HG03460 (cell line): Measurements from ENCODE around the gene GSDME.

Experiments used
- ATAC-seq: cut with Tn5 transposase; IDR thresholded peaks from one replicate; pipeline ENCODE4 v1.9.1; 2021; ENCODE audit not compliant: unreplicated experiment

Gene GSDME

DNA sequence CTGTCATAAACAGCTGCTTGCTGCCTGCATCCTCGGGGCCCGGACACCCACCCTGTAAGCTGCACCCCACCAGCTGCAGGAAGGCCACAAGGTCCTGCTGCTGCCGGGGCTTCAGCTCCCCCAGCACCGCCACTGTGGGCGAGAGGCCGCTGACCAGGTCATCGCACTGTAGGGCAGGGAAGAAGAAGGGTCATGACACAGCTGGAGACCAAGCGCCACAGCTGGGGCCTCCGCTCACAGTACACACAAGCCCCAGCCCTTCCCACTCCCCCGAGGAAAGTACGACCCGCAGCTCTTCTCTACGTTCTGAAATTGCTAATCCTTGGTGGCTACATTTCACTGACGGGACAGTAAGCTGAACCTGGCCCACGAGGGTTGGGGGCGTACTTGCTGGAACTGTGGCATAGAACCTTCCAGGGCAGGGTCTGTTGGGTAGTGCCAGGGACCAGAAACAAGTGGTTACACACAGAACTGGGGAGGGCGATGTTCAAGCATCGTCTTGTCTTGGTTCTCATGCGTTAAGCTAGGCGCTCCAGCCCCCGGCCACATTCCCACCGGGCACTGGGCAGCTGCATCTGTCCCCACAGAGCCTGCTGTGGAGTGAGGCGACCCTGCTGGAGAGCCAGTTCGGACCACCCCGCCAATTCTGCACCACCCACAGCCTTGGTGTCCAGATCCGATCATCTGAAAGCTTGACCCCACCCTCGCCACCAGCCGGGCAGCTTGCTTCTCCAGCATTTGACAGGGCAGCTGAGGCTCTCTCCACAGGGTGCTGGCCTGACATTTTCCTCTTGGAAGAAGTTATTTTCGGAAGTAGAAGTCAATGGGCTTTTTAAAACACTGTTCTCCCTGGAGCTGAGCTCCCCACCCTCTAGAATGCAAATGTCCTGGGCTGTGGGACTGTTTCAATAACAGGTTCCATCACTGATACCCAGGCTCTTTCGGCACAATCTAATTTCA is 50.8 kb downstream of the GSDME start:
- ATAC-seq: no peak

DNA sequence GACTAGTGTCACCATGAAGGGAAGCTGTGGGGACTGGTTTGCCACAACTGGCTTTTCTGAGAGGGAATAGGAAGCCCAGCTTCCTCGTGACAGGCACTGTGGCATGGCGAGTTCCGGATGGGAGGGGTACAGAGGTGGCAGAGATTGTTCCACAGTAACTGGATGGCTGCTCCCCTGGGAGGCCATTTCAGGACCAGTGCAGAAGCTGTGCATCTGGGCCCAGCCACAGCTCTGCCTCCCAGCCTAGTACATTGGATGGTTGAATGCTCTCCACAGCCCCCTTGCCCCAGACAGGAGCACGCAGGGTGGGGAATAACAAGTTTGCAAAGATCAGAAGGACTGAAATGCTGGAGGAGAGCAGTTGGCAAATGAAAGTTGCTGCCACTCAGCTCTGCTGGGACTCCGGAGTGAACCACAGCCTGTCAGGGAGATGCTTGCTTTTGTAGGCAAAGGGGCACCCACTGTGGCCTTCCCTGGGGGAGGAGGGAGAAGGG is 51.8 kb downstream of the GSDME start:
- no peak for ATAC-seq

DNA sequence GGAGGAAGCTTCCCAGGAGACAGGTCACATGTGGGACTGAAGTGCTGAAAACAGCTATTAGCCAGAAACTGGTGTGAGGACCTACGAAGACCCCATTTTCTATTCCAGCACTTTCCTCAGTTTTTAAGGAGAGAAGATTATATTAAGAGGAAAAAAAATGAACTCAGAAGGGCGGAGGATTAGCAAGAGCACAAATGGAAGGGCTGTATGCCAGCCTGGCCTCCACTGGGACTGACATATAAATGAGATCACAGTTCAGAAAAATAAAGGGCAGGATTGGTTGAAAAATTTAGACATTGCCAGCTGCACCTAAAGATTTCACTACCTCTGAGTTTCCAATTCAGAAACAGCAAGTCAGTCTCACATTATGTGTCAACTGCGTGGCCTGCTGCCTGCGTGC is 53.0 kb downstream of the GSDME start:
- ATAC-seq: no peak

DNA sequence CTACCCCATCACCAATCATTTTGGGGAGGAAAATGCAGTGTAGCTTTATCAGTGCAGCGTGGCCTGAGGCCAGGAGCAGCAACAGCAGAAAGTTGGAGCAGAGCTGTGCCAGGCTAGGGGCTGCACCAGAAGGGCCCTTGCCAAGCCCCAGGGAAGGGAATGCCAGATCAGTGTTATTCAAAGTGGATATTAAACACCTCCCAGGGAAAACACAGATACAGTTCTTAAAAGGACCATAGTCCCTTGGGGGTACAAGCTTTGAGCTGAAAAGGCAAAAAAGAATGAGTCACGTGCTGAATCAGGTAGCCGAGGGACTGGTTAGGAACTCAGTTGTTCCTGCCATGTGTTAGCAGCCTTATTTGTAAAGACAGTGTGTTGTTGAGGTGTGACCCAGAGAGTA is 54.0 kb downstream of the GSDME start:
- ATAC-seq: no peak

DNA sequence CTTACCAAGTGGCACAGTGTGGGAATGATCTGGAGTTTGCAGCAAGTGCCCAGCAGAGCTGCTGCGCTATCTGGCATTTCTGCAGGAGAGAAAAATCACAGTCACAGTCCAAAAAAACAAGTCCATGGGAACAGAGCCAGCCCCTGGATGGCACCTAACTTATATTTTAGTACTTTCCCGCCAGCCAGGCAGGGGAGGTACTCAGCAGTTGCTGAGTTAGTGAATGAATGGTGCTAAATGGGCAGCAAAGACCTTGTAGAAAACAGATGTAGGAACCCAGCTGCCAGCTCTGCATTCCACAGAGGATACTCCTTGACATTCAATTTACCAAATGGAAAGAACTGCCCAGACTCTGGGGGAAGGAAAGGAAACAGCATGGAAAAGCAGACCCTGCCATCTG is 54.5 kb downstream of the GSDME start:
- no peak for ATAC-seq

DNA sequence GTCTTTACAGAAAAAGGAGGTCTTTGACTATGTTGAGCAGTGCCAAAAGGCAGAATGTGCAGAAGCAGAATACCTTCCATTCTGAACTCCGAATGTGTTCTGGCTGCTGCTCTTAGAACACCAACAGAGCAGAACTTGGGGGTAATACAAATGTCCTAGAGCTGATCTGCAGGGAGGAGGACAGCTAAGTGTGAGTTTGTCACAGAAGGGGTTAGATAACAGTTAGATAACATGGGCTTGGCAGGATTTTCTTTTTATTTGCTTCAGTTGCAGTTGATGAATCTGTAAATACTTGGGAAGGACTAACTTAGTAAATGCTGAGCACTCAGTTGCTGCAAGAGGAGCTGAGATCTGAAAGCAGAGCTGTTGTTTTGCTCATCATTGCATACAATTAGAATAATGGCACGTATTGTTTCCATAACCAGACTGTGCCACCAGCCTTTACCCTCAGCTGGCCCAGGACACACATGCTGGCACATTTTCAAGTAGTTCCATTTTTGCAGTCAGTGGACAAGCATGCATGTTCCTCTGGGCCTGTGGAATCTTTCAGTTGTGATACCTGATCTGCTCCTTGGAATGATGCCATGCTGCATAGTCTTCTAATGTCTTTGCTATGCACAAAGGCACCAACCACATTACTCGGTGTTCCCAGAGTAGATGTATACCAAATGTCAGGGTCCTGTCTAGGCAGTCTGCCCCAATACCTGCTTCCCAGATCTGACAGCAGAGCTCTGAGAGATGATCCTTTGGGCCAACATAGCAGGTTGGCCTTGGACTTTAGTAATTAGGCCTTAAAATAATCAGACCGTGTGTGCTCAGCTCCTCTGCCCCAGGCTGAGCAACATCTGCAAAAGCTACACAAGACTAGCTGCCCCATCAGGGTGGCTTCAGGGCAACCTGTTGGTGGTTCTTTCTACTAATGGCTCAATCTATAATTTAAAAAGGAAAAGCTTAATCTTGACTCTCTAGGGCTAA is 55.7 kb downstream of the GSDME start:
- ATAC-seq: no peak

DNA sequence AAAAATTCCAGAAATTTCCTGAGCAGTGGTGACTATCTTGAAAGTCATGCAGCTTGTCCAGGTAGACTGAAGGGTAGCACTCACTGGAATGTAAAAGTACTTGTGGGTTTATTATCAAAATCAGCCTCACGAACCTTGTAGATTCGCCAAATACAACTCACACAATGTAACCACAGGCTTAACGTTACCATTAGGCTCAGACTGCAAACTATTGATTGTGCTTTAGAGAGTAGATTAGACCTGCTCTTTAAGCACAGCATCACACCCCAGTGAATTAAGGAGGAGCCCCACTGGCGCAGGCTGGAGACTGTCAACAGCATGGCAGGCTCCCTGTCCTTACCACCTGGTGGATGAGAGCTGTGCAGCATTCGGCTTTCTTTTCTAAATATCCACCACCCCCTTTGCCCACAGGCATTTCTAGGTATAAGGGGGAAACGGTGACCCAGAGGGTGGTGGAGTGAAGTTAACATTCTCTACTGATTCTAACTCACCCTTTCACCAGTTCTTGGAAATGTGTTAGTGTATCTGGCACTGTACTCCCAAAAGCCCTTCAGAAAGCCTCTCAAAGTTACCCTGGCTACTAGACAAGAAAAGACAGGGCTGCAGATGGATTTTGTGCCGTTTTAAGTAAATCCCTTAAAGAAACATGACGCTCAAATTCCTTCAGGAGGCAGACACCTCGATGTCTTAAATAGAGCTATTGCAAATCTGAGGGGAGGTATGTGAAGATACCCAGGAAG is 56.6 kb downstream of the GSDME start:
- no peak for ATAC-seq

DNA sequence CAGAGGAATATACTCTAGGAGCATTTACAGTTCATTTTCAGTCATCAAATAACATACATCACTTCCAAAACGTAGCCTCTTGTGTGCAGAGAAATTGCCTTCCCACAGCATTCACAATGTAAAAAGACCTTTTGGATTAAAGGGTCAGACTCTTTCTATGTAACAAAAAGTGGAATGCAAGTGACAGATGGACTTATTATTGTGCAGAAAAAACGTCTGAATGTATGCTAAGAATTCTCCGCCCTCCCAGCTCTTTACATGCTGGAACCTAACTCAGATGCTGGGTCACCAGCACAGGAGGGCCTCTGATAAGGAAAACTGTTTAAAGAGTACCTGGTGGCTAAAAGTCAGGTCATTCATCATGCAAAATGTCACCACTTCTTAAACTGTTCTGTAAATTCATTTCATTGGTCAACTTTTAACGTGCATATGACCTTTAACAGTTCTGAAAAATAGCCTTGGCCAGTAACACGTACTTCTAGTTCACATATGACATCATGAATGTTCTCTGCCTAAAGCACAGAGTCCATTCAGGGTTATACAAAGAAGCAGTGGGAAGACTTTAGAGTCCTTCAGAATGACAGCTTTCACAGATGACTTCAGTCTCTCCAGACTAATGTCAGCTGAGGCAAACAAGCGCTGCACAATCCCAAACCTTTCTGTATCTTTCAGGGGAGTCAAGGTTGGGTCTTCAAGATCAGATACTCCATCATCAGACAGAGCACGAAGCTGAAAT is 58.6 kb downstream of the GSDME start:
- ATAC-seq: no peak

DNA sequence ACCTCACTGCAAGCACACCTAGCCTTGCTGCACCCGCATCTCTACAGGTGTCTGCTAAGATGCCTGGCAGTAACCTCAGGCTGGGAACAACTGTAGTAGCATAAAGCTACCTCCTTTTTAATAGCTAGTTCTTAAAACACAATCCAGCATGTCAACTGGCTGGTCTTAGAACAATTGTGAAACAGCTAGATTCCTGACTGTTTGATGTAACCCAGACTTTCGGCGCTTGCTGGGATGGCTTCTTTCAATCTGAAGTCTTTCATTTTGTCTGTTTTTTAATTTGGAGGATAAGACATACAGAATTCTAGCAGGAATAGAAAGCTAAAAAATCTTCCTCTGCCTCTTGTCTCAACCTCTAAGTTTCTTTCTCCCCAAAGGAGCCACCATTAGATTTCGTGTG is 59.8 kb downstream of the GSDME start:
- no peak for ATAC-seq

DNA sequence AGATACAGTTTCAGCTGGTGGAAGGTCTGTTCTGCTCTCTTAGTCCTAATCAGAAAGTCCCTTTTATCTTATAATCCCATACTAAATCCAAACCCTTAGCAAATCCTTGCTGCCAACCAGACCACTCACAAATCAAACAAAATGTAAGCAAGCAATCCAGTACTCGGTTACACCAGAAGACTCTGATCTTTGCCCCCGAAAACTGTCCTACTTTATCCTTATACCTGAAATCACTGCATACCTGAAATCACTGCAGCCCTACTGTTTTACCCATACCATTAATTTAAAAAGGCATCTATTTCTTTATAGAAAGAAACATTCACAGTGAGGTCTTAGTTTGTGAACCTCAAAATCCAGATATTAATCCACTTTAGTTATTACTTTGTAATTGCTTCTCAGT is 64.7 kb downstream of the GSDME start:
- ATAC-seq: no peak

DNA sequence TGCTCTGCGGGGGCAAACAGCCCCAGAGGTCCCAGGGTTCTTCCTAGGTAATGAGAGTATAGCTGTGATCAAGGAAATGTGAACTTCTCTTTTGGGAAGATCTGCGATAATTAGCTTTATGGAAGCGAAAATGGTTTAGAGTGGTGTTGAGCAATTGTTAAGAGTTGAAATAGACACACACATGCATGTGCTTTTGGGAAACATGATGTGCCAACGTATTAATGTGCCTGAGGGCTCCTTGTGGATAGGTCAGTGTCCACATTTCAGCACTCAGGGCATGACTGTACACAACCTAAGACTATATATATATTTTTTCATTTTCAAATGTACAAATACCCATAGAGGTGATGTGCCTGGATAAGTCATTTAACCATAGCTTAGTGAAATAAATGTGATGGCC is 67.0 kb downstream of the GSDME start:
- no peak for ATAC-seq

DNA sequence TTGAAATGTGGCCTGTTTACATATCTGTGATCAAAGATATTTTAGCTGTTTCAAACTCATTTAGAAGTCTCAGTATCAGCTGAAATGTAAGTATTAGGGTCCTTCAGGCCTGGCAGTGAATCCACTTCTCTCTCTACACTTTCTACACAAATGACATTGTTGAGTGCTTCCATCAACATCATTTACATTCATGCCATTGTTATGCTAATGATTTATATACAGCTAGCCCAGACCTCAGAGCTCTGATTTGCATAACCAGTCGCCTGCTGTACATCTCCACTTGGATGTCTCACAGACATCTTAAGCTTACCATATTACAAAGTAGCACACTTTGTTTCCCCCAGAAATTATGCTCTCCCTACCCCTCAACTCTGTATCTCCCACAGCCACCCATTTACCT is 71.6 kb downstream of the GSDME start:
- no peak for ATAC-seq

DNA sequence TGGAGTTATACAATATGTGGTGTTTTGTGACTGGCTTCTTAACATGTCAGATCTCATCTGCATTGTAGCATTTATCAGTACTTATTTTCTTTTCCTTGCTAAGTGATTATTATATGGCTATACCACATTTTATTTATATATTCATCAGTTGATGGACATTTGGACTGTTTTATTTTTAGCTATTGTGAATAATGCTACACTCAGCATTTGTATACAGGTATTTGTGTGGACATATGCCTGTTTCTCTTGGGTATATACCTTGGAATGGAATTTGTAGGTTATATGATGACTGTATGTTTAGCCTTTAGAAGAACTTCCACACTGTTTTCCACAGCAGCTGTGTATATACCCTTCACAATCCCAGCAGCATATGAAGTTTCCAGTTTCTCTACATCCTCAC is 86.5 kb downstream of the GSDME start:
- no peak for ATAC-seq

DNA sequence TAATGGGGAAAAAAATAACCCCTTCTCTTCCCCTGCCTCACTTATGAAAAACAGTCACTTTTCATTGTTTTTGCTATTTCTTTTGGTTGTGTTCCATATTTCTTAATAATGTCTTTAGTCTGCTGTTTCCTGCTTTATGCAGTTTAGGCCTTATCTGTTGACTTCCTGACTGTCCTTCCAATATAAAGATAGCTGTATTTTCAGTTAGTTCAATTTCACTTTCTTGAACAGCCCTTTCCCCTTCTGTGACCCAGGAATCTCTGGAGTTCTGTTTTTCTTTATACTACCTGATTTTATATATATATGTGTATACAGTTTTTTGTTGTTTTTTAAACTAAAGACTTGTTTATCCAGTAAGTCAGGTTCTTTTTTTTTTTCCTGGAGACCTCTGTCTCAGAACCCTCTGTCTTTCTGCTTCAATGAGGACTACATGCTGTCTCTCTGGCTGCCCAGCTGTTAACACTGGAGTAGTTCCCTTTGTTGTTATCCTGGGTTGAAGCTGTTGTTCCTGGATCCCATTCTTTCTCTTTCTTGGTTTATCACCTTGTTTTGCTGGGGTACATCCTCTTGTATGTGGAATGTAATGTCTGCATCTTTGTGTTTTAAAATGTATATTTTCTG is 87.2 kb downstream of the GSDME start:
- ATAC-seq: no peak

DNA sequence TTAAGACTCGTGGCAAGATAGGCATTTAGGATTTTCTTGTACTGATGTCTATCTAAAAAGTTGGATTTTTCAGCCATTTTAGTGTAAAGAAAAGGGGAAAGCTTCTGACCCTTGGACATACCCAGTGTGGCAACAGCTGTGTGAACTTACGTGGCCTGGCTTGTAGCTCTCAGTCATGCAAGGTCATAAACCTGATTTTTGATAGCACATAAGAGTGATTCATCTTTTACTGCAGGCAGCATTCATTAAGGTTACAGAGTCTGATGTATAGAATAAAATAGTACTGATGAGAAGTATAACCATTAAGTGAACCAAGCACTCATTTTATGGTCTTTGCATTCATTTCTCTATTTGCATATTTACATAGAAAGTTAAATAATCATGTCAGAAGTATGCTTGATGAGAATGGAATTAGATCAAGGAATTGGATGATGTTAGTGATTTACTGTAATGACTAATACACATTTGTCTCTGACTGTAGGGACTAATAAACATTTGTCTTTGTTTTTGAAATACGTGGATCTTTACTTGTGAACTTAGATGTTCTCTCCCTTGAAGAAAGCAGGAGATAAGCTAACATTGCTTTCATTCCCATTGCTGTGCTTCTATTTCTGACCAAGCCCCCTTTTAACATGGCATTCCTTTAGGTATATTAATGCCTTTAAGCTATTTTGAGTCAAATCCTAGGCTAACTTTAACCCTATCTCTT is 88.2 kb downstream of the GSDME start:
- ATAC-seq: no peak

DNA sequence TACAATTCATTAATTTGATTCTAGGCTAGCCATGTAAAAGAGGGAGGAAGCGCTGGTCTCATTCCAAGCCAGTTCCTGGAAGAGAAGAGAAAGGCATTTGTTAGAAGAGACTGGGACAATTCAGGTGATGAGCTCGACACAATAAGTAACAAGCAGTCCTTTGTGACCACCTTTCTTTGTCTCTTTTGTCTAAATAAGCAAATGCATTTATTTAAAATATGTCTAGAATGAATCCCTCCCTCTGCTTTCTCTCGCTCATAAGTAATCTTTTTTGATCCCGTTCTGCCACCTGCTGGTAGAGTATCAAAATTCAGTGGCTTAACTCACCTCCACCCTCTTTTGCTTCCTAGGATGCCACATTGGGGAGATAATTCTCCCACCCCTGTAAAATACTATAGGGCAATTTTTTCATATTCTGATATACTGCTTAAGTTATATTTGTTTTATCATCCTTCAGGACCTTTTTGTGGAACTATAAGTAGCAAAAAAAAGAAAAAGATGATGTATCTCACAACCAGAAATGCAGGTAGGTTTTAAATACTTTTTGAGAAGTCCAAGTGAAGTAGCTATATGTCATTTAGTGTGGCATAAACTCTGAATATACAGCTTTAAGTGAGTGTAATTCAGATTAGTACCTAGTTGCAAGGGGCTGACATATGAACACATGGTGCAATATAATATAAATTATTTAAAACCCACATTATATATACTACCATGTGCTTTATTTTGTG is 91.5 kb downstream of the GSDME start:
- ATAC-seq: no peak

DNA sequence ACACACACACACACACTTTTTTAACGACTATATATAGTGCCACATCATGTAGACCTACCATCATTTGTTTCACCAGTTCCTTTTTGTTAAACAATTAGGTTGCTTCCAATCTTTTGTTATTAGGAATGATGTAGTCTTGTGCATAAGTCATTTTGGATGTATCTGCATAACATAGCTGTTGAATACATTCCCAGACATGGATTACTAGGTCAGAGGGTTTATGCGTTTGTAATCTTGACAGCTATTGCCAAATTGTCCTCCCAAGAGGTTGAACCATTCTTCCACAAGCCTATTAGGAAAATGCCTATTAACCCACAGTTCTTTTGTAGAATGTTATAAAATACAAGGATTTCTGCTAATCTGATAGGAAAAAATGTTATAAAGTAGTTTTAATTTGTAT is 96.7 kb downstream of the GSDME start:
- ATAC-seq: no peak

DNA sequence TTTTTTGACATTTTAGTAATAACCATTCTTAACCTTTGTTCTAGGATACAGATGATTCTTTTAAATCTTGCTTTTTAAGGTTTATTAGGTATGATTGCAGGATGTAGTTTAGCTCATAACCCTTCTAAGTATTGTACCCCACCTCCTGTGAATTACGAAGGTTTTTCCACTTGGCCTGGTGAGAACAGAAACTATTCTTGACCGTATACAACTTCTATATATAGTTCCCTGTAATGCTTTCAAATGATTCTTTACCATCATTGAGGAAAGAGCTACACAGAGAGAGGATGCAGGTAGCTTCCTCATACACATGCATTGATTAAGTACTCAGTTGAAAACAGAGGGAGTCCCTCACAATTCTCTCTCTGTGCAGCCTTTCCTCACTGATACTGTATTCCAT is 97.8 kb downstream of the GSDME start:
- peak; percentile 73 for ATAC-seq

DNA sequence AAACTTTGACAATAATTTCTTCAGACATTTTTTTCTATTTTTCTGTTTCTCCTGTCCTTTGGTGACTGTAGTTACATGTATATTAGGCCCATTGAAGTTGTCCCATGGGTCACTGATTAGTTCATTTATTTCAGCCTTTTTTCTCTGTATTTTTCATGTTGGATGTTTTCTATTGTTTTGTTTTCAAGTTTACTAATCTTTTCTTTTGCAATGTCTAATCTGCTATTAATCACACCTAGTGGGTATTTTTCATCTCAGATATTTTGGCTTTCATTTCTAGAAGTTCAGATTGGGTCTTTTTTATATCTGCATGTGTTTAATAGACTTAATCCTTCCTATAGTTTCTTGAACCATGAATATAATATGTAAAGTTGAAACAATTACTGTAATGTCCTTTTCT is 99.3 kb downstream of the GSDME start:
- ATAC-seq: no peak
